ENCODE measurements around the gene PLXNC1.
A peak's percentile ranks its signal among the peaks of the same experiment; 100 is the strongest.

GRCh38 chr12:94147387-94147990 lies 888 bp upstream of the PLXNC1 start:
- peak; percentile 89 for TF ChIP-seq EZH2 (IDR thresholded peaks at IDR 0.05; ENCODE audit: low read length)
- TF ChIP-seq CTCF (optimal IDR thresholded peaks at IDR 0.05 in 1 of 3, IDR thresholded peaks at IDR 0.05 in 1 of 3, conservative IDR thresholded peaks at IDR 0.05 in 1 of 3; ENCODE audit: extremely low read depth in 1 of 3, insufficient read depth in 2 of 3, low read length in 3 of 3): no peak
